HG03457 (cell line): ENCODE measurements around the gene WNT3A.
A peak's percentile ranks its signal among the peaks of the same experiment; 100 is the strongest.

ENCODE experiments used
- ATAC-seq: cut with Tn5 transposase; IDR thresholded peaks from one replicate; pipeline ENCODE4 v1.9.1; 2021; ENCODE audit warnings: moderate number of reproducible peaks; ENCODE audit not compliant: unreplicated experiment

WNT3A gene

DNA sequence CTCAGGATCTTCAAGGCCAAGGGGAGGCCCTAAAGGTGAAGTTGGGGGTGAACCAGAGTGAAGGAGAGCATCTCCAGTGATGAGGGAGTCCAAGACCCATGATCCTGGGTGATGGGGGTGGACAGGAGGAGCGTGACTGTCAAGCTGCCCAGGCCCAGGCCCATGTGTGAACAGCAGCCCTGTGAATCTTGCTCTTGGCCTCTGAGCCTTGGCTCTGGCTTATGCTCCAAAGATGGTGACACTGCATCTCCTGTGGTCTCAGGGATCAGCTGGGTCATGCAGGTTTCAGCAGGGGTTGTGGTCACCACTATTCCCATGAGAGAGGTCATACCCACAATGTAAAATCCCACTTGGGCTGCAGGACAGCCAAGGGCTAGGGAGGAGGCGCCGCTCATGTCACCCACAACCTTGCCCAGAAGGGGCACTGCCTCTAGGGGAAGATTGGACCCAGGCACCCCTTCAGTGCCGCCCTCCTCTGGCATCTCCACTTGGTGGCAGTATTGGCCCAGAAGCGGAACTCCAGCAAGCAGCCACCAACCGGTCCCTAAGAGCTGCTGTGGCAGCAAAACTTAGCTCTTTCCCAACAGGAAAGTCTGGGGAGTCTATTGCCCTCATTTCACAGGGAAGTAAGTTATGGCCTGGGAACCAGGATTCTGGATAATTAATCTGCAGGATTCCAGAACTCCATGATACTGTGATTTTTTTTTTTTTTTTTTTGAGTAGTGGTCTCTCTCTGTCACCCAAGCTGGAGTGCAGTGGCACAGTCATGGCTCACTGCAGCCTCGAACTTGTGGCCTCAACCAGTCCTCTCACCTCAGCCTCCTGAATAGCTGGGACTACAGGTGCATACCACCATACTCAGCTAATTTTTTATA is 7.5 kb upstream of the WNT3A start:
- ATAC-seq: peak; percentile 71

DNA sequence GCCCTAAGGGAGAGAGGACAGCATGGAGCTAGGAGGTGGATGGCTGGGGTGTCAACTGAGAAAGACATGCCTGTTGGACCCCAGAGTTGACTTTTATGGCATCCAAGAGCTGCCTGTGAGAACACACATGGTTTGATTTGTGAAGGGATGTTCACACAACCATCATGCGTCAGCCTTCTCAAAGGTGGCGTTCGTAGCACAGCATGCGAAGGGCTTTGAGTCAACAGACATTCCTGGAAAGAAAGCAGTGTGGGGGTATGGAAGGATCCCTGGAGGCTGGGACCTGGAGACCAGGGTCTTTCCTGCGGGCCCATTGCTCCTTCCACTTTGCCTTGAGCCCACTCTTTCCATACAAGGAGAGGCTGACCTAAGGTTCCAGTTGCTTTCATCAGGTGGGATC is 6.4 kb upstream of the WNT3A start:
- no peak for ATAC-seq

DNA sequence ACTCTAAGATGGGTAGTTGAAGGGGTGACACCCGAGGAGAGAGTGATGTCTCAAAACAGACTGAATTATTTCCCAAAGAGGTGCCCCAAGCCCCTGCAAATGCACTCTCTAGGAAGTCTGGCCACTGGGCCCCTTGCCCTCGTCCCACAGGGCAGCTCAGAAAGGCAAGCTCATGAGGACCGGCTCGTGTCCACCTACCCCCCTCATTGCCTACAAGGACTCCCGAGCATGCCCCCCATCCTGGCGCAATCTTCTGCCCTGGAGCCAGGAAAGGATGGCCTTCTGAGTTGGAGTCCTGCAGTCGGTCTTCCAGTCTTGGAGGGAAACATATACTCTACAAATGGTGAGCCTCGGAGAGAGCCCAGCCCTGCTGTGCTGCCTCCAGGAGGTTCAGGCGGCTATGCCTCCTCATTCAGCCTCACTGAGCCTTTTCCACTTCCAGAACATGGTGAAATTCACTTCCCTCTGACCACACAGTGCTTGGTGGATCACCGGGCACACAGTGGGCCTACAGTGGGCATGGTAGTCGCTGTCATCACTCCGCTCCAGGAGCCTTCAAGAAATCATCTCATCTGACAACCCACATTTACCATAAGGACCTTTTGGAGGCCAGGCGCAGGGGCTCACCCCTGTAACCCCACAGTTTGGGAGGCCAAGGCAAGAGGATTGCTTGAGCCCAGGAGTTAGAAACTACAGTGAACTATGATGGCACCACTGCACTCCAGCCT is 5.8 kb upstream of the WNT3A start:
- no peak for ATAC-seq

DNA sequence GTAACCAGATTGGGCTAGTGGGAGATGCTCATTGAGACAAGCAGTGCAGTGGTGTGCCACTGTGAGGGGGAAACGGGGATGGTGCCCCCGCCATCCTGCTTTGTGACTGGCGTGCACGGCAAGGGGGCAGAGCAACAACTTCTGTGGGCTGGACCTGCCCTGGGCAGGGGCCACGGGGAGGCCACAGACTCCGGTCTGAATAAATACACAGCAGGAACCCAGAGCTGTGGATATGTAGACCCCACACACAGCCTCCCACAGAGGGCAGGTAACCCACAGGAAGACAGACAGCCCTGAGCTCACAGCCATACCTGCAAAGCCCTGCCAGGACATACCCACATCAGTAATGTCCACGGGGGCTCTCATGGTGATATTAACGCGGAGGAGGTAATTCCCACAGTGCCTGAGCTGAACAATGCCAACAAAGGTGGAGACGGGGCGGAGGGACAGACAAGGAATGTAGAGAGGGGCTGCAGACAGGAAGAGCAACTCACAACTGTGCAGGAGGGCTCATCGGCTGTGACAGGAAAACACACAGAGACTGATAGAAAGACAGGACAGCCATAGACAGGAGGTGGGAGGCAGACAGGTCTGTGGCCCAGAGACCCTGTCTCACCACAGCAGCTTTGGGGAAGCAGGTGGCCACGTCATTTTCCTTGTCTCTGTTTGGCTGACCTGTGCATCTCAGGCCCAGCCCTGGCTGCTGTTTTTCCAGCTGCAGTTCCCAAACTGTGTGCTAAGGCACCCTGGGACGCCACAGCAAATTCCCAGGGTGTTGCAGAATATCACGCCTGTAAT is 4.9 kb upstream of the WNT3A start:
- ATAC-seq: no peak

DNA sequence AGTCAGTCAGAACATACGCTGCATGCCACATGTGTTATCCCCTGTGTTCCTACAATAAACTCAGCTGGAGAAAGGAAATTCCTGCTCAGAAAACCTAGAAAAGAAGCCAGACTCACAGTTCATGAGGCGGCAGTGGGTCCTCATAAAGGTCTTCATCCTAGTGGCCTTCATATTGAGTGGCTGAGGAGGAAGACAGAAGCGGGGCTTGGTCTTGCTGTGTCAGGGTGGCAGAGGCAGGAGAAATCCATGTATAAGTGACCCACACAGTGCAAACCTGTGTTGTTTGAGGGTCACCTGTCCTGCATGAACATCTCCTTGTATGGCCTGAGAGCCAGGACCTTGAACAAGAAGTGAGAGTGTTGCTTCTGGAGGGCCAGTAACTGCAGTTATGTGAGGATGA is 4.0 kb upstream of the WNT3A start:
- no peak for ATAC-seq

DNA sequence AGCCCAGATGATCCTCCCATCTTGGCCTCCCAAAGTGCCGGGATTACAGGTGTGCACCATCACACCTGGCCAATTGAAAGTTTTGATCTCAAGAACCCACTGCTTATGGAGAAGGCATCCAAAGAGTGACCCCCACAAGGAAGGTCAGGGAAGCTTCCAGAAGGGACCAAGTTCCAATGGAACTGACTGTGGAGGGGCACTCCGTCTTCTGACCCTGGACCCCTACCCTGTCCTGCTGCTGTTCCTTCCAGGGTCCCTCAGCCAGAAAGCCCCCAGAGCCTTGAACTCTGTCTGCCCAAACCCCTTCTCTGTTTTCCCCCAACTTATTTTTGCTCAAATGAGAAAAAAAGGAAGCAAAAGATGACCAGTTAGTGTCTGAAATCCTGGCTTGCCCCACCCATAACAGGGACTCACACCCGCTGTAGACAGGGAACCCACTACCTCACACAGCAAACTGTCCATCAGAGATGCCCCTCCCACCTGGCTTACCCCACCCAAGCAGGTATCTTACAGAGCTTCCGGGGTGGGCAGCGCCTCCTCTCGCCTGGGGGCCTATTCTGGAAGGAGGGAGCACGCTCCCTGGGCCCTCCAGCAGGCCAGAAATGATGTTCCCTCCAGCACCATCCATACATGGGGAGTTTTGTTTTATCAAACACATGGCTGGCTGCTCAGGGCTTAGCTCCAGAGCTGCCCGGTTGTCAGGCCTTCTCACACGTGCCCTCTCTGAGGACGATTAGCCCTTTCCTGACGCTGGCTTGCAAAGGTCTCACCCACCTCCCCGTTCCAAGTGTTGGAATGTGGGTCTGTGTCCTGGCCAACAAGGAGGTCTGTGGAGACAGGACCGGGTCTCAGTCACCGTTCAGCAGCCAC is 3.1 kb upstream of the WNT3A start:
- ATAC-seq: no peak

DNA sequence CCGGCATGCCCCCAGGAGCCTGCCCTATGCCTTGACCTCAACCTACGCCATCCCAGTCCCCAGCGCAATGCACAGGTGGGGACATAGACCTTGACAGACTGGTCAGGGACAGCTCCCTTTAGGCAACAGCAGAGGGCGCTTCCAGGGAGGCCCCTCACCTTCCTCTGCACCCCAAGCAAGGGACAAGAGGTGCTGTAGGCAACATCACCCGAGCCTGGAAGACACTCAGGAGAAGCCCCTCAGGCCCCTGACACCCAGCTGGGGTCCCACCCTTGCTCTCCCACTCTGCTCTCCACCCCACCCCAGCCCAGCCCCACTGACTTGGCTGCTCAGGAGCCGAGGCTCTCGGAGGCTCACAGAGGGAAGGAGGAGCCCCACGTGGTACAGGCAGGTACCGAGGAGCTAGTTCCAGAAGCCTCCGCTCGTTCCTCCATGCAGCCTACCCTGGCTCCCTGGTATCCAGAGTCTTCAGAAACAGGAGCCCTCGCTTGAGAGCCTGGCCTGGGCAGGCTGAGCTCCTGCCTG is 2.4 kb upstream of the WNT3A start:
- no peak for ATAC-seq

DNA sequence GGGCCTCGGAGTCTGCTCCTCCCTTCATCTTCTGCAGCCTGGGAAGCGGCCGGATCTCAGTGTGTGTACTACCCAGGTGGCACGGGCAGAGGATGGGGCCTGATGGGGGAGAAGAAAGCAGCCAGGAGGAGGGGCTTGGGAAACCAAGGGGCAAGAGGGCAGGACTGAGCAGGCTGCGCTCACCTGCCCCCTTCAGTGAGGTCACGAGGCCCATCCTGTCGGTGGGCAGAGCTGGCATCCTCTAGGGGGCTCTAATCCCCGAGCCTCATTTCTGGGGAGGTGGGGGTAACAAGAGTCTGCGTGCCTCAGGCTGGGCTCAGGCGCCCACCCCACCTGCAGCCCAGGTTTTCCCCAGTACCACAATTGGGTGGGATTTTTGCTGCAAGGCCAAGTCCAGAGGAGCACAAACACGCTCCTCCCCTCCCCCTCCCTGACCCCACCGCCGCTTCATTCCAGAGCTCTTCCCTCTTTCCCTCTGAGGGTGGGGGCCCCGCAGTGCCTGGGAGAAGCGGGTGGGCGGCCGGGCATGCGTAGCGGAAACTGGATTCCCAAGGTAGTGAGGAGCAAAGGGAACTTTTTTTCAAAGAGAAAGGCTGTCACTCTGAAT is 1.8 kb upstream of the WNT3A start:
- ATAC-seq: no peak

DNA sequence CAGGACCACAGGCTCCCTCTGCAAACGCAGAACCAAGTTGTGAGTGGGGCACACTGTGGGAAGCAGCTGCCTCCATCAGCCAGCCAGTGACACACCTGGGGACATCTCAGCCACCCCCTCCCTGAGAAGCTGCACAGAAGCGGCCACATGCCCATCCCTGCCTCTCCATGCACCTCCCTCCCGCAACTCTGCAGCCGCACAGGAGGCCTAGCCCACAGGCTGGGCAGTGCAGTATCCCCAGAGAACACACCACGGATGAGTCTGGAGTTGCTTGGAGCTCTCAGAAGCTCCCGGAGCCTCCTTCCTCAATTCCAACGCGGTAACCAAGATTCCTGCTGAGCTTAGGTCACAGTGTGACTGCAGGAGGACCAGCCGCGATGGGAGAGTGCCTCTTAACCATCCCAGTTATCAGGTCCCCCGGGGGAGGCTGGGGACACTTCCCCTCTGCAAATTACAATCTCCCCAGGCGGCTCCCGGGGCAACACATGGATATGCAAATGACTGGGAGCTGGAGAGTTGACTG is 1.2 kb upstream of the WNT3A start:
- no peak for ATAC-seq

DNA sequence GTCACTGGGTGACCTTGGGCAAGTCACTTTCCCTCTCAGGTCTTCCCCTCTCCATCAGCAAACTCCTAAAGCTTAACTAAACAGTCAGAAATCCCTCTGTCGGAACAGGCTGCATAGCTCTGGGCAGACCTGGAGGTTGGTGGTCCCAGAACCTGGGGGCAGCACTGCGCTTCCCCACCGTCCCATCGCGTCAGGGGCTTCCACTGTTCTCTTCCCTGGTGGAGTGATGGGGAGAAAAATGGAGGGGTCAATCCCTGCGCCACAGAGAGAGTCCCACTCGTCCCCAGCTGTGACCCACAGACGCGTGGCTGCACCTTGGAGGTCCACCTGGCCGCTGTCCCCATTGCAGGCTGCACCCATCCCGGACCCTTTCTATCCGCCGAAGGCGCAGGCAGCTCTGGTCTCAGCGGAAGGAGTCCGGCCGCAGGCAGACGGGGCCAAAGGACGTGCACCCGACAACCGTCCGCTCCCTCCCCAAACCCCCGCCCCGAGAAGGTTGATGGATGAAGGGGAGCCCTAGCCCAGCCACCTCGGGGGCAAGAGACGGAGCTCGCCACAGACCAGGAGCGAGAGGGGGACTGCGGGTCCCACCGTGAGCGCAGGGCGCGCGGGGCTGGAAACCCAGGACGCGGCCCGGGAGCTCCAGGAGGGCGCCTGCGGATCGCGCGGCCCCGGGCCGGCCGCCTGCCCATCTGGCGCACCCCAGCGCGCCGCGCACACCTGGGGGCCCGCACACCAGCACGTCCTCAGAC is 588 bp upstream of the WNT3A start:
- ATAC-seq: no peak

DNA sequence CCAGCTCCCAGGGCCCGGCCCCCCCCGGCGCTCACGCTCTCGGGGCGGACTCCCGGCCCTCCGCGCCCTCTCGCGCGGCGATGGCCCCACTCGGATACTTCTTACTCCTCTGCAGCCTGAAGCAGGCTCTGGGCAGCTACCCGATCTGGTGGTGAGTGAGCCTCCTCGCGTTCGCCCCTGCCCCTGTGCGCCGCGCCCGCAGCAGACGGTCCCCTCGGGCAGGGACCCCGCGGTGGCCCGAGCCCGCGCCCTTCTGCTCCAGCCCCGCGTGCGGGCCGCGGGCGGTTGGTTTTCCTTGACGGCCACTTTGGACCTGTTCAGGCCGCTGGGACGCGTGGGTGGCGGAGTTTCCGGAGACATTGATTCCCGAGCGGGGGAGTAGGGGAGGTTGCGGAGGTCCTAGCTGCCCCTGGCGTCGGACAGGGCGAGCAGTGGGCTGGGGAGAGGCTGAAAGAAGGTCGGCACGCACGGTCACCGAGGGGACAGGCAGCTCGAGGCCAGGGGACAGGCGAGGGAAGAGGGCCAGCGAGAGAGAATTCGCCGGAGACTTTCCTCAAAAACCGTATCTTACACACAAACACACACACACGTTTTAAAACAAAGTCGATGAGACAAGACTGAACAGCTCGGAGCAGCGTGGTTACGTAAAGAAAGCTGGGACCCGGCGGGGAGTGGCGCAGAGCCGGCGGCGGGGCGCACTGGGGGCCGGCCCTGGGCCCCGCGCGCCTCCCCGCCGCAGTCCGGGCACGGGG is 427 bp downstream of the WNT3A start:
- ATAC-seq: no peak

DNA sequence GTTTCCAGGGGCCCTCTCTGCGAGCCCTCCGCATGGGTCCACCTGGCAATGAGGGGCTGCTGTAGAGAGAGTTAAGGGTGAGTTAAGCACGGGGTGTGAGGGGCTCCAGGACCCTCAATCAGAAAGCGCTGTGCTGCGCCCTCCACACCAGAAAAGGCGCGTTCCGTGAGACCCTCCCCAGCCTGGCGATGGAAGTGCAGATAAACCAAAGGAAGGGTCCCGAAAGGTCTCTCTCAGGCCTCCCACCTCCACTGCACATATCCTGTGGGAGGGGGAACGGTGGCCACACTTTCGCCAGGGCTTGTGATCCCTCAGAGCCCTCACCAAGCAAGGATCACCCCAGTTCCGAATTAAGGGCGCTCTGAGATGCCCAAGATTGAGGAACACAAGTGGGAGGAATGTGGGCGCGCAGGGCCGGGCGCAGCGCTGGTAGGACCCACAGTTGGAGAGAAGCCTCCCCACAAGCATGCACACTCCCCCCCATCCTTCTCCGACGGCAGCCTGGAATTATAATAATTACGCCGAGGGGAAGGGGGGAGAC is 1.1 kb downstream of the WNT3A start:
- ATAC-seq: no peak

DNA sequence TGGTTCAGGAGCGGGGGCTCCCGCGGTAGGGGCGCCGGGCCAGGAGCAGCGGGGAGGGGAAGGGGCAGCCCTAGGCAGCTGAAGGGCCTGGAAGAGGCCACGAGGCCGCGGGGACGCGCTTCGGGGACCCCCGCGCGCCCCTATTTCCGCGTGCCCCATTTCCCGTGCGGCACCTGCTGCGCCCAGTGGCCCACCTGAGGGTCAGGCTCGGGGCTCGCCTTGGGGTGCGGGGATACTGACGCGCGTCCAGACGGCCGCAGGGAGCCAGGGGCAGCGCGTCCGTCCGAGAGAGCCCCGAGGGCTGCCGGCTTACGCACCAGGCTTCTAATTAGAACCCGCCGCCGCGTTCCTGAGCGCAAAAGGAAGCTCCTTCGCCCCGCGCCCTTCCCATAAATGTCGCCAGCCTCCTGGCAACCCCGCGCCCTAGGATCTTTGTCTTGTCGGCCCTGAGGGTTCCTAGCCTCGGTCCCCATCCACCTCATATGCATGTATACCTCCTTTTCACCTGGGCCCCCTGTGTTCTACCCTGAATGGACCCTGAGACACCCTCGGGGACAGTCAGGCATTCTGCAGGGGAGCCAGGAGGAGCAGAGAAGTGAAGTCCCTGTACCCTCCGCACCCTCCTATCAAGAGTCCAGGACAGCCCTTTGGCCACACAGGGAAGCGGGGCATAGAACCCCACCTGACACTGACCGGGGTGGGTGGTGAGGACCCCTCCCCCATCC is 1.8 kb downstream of the WNT3A start:
- ATAC-seq: no peak

DNA sequence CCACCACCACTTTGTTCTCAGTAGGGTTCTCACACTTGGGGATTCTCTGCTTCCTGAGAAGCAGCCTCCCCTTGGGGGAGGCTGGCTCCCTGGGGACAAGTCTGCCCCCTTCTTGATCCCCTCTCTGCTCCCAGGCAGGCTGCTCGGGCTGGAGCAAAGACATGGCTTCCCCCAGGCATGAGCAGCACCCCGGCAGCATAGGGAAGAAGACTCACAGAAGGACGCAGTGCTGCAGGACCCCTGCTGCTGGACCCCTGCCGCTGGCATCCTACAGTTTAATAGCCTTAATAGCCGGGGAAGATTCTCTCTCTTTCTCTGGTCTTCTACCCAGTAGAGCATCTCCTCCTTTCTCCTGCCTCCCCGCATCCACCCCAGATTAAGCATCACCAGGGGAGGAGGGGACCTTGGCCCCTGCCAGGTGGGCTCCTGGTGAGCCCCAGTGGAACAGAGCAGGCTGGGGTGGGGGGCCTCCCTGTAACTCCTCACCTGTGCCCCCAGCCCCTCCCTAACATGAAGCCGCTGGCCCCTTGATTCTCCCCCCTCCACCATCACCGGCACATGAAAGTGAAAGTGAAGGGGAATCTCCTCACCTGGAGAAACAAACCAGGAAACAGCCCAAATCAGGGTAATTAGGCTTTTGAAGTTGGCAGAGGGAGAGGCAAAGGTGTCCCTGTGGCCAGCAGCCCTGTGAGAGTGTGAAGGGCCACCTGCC is 2.5 kb downstream of the WNT3A start:
- ATAC-seq: no peak

DNA sequence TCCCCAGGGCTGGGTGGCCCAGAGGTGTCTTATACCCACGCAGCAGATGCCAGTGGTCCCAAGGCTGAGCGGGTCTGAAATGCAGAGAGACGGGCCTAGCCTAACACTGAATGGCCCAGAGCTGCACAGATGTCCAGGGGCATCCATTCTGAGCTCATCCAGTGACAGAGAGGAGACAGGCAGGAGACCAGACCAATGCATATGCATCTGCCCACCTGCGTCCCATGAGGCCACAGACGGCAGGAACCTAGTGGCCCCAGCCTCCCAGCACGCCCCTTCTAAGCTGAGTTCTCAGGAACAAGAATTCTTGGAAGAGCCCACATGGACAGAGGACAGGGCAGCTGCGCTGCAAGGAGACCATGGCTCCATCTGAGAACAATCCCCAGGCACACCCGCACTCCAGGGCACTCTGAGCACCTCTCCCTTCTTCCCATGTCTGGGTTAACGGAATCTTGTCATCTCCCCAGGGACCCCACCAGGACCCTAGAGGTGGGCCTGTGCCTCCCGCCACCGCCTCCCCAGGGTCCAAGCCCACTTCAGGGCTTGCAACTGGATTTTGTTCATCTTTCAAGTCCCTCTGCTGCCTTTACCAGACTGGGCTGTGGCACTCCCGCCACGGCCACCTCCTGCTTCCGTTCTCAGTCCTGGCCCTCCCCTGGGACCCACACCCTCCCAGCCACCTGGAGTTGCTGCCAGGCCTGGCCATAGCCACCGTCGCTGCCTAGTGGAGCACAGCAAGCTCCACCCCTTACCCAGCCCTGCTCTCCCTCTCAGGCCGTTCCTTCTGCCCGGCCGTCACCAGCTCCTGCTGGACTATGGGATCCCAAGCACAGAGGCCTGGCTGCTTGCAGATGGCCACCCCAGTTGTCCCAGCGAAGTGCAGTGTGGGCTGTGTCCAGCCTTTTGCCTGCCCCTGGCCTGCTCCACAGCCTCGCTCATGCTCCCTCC is 3.3 kb downstream of the WNT3A start:
- no peak for ATAC-seq

DNA sequence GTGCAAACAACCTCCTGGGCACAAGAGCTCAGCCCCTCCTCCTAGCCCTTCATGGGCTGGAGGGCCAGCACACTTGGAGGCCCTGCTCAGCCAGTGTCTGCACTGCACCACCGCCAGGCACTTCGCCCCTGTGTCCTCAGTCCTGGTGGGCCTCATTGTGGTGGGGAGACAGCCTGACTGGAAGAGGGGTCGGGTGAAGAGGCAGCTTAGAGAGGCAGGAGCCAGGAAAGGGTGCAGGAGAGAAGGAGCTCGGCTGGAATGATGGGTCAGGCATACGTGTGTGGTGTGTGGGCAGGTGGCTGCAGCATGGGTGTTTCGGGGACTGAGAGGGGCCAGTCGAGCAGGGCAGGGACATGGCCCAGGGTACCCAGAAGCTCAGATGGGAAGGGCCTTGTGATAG is 4.1 kb downstream of the WNT3A start:
- ATAC-seq: no peak
